GM10266 (cell line): ENCODE data around the gene SZT2.
A peak's percentile ranks its signal among the peaks of the same experiment; 100 is the strongest.

Experiments used
- DNase-seq: peaks from one replicate; pipeline ENCODE4 v3.0.0; 2012; ENCODE audit errors: extremely low spot score
- TF ChIP-seq, protein P1 (sequence below): IDR thresholded peaks from 2 replicates; pipeline ENCODE4 v1.5.1; 2012; ENCODE audit warnings: mild to moderate bottlenecking, low read depth; ENCODE audit not compliant: control insufficient read depth, insufficient read depth; ENCODE audit errors: missing control alignments

Gene SZT2

DNA sequence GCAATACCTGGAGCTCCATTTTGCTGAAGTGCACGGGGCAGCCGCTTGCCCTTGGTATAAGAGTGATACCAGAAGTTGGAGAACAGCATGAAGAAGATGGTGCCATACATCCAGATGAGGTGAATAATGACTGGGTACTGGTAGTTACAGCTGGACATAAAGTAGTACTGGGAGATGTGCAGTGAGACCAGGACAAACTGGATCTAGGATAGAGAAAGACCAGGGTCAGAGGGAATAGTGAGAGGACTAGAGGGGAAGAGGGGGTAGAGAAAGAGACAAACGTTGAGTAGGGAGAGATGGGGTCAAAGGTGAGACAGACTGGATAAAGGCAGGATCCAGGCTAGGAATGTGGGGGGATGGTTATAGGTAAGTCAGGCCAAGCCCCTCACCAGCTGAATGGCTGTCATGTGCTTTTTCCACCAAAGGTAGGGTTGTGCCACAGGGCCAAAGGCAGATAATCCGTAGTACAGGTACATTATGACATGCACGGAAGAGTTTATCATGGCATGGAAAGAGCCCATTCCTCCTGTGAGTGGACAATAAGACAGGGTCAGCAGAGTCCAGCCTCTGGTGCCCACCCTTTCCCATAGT is 25.7 kb upstream of the SZT2 start:
- TF ChIP-seq, protein P1, sequence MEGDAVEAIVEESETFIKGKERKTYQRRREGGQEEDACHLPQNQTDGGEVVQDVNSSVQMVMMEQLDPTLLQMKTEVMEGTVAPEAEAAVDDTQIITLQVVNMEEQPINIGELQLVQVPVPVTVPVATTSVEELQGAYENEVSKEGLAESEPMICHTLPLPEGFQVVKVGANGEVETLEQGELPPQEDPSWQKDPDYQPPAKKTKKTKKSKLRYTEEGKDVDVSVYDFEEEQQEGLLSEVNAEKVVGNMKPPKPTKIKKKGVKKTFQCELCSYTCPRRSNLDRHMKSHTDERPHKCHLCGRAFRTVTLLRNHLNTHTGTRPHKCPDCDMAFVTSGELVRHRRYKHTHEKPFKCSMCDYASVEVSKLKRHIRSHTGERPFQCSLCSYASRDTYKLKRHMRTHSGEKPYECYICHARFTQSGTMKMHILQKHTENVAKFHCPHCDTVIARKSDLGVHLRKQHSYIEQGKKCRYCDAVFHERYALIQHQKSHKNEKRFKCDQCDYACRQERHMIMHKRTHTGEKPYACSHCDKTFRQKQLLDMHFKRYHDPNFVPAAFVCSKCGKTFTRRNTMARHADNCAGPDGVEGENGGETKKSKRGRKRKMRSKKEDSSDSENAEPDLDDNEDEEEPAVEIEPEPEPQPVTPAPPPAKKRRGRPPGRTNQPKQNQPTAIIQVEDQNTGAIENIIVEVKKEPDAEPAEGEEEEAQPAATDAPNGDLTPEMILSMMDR: no peak
- no peak for DNase-seq

DNA sequence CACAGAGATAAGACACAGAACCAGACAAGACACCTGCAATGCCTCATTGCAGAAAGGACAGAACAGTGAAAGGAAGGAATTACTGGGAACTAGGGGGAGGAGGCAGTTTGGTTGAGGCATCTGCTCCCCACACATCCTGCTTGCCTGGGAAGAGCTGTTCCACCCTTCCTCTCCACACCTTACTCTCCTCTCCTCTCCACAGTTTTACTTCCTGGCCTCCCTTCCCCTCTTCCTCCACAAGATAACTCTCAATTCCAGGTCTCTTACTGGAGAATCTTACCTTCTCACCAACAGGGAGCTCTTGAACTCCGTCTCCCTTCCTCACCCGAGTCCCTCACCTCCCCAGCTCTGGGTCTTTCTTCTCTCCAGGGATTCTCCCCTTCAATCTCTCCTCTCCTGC is 24.0 kb upstream of the SZT2 start:
- TF ChIP-seq, protein P1: no peak

DNA sequence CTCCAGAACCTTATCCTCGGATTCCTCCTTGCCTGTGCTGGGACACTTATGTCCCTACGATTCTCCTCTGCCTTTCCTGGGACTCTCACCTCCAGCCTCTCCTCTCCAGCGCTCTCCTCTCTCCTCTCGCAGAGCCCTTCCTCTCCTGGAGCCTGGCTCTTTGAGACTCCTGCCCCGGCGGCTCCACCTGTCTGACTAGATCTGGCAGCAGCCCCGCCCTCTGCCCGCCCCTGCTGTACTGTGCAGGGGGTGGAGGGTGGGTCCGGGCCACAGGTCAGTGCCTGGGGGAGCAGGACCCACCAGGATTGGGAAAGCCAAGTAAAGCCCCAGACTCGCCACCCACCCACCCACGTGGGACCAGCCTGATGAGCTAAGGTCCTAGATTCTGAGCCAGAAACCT is 23.5 kb upstream of the SZT2 start:
- TF ChIP-seq, protein P1: no peak
- DNase-seq: no peak

More for the DNA sequence above, 24.0 kb upstream of the SZT2 start:
- DNase-seq: no peak

DNA sequence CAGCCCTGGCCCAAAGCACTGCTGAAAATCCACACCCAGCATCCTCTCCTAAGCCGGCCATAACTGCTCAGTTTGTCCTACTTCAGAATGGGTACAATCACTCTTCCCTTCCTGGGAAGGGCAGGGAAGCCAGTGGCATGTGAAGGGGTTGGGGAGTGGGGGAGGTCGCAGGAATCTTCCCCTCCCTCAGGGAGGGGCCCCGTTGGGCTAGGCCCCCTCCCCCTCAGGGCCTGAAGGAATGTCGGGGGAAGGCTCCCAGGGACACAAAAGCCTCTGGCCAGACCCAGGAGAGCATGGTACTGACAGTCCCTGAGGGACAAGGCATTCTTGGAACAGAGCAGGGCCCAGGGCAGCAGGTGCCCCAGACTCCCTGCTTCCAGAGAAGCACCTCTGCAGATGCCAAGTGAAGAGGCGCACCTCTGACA is 23.1 kb upstream of the SZT2 start:
- TF ChIP-seq, protein P1: no peak

DNA sequence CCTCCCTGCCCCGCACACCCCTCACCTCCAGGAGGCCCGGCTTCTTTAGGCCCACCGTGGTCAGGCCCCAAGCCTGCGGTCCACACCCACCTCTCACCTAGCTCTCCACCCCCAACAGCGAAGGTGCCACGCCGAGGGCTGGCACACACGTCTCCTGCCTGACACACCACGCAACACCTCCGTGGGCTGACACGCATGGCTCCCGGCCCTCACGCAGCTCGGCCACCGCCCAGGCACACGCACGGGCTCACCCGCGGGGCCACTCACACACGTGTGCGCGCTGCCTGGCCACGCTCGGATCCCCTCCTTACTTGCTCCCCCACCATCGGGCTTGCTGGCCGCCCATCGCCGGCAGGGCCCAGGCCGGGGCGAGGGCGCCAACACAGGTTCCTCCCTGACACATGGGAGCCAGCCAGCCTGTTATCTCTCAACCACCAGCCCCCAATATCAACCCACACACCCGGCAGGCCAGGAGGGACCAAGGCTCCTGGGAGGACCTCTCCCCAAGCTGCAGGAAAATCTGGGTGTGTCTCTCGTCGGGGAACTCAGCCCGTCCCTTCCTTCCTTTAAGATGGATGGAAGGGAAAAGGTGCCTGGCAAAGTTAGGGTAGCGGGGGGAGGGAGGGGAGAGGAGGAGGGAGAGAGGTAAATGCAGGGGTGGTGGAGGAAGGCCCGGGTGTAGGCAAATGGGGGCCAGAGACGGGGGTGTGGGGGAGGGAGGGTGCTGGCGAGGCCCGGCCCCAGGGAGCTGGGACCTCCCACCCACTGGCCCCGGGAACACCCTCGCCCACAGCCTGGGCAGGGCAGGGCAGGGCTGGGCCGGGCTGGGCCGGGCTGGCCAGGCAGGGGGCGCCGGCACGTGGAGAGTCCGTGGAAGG is 22.4 kb upstream of the SZT2 start:
- peak; percentile 52 for DNase-seq
- TF ChIP-seq, protein P1: no peak

More for the DNA sequence above, 23.1 kb upstream of the SZT2 start:
- DNase-seq: no peak

DNA sequence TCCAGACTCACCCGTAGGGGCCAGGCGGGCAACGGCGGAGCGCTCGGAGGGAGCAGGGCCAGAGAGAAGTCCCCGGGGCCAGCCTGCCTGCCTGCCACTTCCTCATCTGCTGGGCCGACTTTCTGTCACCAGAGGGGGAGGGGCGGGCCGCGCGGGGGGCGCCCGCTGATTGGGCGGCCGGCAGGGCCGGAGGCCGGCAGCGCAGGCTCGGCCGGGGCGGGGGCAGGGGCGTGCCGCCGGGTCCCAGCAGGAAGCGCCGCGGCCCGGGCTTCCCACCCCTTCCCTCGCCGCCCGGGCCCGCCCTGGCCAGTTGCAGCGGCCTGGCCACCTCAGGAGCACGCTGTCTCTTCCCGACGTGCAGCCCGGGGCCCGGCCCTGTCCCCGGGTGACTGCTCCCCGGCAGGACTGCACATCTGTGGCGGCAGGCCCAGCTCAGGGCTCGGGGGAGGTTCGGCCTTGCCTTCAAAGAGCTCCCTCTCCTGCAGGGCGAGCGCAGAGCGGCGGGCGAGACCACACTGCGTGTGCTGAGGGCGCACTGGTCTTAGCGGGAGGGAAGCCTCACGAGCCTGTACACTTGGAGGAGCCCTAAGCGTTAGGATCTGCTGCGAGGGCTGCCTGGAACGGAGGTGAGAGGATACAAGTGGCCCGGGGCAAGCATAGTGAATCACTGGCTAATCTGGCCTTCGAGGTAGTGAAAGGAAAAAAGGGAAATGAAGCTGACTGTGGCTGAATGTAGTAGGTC is 21.6 kb upstream of the SZT2 start, which contains the start of gene ELOVL1:
ELOVL1 (minus strand) TSS at position 108 of the 742 bp plus-strand sequence. CDS start 2,402 bp downstream, outside the sequence.
- TF ChIP-seq, protein P1: peak; percentile 43
- DNase-seq: peak; percentile 98
